SU-DHL-6 (cell line): ENCODE results near the gene POLR3B.

Source experiments
- H2AFZ ChIP-seq: fragments of 200-600 bp; sonication (generic); 2 replicates; pipeline ENCODE4 v1.6.1; 2014; ENCODE audit warnings: low read depth, mild to moderate bottlenecking, moderate library complexity, mixed read lengths, antibody characterized with exemption, low read length; ENCODE audit not compliant: severe bottlenecking
- H3F3A ChIP-seq: fragments of 200-600 bp; shearing (Covaris generic); 2 replicates; pipeline ENCODE4 v1.6.0; 2016; ENCODE audit warnings: antibody characterized with exemption, mild to moderate bottlenecking; ENCODE audit not compliant: insufficient read depth
- H3K27ac ChIP-seq: fragments of 200-600 bp; sonication (generic); 2 replicates; pipeline ENCODE4 v1.5.1; 2016; ENCODE audit warnings: low read depth, mild to moderate bottlenecking, low read length, moderate library complexity, mixed read lengths
- H3K27me3 ChIP-seq: fragments of 200-600 bp; sonication (generic), shearing (Covaris generic); 2 replicates; pipeline ENCODE4 v1.6.0; 2014; ENCODE audit warnings: mild to moderate bottlenecking, low read length
- H3K36me3 ChIP-seq: fragments of 200-600 bp; sonication (generic); 2 replicates; pipeline ENCODE4 v1.6.1; 2014; ENCODE audit warnings: mild to moderate bottlenecking, low read length, mixed read lengths
- H3K4me2 ChIP-seq: fragments of 300-600, 200-600 bp; shearing (Covaris generic), sonication (generic); 2 replicates; pipeline ENCODE4 v1.6.0; 2014; ENCODE audit warnings: low read length, low read depth, mild to moderate bottlenecking; ENCODE audit not compliant: poor library complexity, severe bottlenecking
- H3K4me3 ChIP-seq: fragments of 200-600 bp; sonication (generic); 2 replicates; pipeline ENCODE4 v1.5.1; 2014; ENCODE audit warnings: antibody characterized with exemption, low read length, mild to moderate bottlenecking, mixed read lengths; ENCODE audit not compliant: insufficient read depth, poor library complexity, severe bottlenecking
- H3K79me2 ChIP-seq: fragments of 200-600 bp; sonication (generic); 2 replicates; pipeline ENCODE4 v1.6.1; 2014; ENCODE audit warnings: mild to moderate bottlenecking, low read length, moderate library complexity; ENCODE audit not compliant: insufficient read depth
- H3K9ac ChIP-seq: fragments of 200-600 bp; sonication (generic); 2 replicates; pipeline ENCODE4 v1.7.0; 2014; ENCODE audit warnings: mild to moderate bottlenecking, low read length
- H3K9me2 ChIP-seq: fragments of 200-600 bp; sonication (generic); replicated peaks from 2 replicates; pipeline ENCODE4 v1.6.1; 2014; ENCODE audit warnings: low read length; ENCODE audit not compliant: insufficient read depth
- H3K9me3 ChIP-seq: fragments of 200-600 bp; sonication (generic); 2 replicates; pipeline ENCODE4 v1.6.1; 2014; ENCODE audit warnings: low read length, mixed read lengths; ENCODE audit not compliant: insufficient read depth
- H4K20me1 ChIP-seq: fragments of 200-600 bp; sonication (generic); 2 replicates; pipeline ENCODE4 v1.6.1; 2014; ENCODE audit warnings: low read depth, mild to moderate bottlenecking, antibody characterized with exemption, low read length, moderate library complexity, mixed read lengths
- EZH2phosphoT487 ChIP-seq: fragments of 200-600 bp; sonication (generic), shearing (Covaris generic); conservative IDR thresholded peaks from 2 replicates; pipeline ENCODE4 v1.6.1; 2018; ENCODE audit warnings: mild to moderate bottlenecking, antibody characterized with exemption, low read length, moderate library complexity, mixed read lengths
- TF ChIP-seq, protein P1 (sequence below): fragments of 200-600 bp; sonication (generic); IDR thresholded peaks from one replicate; pipeline ENCODE4 v1.5.1; 2017; ENCODE audit warnings: antibody characterized with exemption, mild to moderate bottlenecking, low read length, moderate library complexity; ENCODE audit not compliant: insufficient read depth, poor library complexity, severe bottlenecking

POLR3B gene

DNA sequence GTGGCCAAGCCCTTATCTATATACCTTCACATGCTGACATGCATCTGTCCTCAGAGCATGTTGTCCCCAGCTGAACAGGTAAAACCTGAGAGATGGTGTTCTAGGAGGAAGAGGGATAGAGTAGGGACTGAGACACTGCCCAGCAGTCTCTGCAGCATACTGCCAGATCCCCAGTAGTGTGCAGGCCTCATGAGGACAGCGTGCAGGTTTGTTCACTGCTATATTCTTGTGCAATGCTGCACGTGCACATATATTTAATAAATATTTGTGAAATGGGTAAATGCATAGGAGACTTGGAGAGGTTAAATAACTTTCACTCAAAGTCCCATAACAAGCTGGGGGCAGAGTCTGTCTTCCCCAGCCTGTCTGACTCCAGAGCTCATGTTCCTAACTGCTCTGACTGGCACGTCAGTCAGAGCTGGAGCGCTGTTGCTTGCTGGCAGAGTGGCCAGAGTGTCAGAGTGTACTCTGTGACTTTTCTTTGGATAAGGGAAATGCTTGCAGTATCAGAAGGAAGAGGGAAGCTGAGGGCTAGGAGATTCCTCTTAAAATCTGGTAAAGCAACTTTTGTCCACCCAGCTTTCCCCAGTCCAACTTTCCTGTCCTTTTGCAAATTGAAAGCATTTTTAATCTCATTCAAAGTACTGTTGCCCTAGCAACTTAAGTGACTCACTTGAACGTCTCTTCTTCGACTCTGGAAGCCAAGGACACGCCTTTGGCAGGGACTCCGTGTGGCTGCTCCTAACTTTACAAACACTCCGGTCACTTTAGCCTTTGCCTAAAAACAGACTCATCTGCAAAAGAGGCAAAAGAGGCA is 14.9 kb upstream of the POLR3B start:
- Histone ChIP-seq H4K20me1 (no peaks in the 10 kb centered on the region), H3K27me3 (no peaks in the 10 kb centered on the region), H3K4me2 (no peak overlapping the region), H3K9ac (no peak overlapping the region), H3K27ac (no peak overlapping the region), H2AFZ (no peak overlapping the region), H3F3A (no peaks in the 10 kb centered on the region), H3K9me2 (no peaks in the 10 kb centered on the region), H3K36me3 (no peaks in the 10 kb centered on the region), H3K4me3 (no peak overlapping the region), H3K9me3 (no peaks in the 10 kb centered on the region), H3K79me2 (no peaks in the 10 kb centered on the region)
- TF ChIP-seq, protein P1, sequence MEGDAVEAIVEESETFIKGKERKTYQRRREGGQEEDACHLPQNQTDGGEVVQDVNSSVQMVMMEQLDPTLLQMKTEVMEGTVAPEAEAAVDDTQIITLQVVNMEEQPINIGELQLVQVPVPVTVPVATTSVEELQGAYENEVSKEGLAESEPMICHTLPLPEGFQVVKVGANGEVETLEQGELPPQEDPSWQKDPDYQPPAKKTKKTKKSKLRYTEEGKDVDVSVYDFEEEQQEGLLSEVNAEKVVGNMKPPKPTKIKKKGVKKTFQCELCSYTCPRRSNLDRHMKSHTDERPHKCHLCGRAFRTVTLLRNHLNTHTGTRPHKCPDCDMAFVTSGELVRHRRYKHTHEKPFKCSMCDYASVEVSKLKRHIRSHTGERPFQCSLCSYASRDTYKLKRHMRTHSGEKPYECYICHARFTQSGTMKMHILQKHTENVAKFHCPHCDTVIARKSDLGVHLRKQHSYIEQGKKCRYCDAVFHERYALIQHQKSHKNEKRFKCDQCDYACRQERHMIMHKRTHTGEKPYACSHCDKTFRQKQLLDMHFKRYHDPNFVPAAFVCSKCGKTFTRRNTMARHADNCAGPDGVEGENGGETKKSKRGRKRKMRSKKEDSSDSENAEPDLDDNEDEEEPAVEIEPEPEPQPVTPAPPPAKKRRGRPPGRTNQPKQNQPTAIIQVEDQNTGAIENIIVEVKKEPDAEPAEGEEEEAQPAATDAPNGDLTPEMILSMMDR = no peak
- TF ChIP-seq EZH2phosphoT487 = no peak

DNA sequence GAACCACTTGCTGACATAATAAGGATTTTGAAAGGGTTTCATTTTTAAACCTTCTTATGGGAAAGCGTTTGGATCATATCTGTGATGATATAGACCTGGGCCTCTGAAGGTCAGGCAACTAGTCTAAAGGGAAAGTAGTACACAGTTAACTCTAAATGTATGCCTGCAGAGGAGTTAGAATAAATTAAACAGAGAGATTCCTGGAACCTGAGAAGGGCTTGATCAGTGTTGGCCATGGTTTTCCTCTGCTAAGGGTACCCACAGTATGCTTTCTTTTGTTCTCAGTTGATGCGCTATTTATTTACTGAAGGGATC is 14.4 kb upstream of the POLR3B start:
- H3K9ac ChIP-seq = no peak overlapping the region
- H4K20me1 ChIP-seq = no peaks in the 10 kb centered on the region
- H3K27me3 ChIP-seq = no peaks in the 10 kb centered on the region
- no peaks in the 10 kb centered on the region for H3K9me3 ChIP-seq
- H3K79me2 ChIP-seq = no peaks in the 10 kb centered on the region
- no peak overlapping the region for H2AFZ ChIP-seq
- H3K27ac ChIP-seq = no peak overlapping the region
- no peaks in the 10 kb centered on the region for H3K36me3 ChIP-seq
- H3F3A ChIP-seq = no peaks in the 10 kb centered on the region
- TF ChIP-seq, protein P1 = no peak
- TF ChIP-seq EZH2phosphoT487 = no peak
- H3K4me3 ChIP-seq = no peak overlapping the region
- H3K9me2 ChIP-seq = no peaks in the 10 kb centered on the region
- H3K4me2 ChIP-seq = no peak overlapping the region

DNA sequence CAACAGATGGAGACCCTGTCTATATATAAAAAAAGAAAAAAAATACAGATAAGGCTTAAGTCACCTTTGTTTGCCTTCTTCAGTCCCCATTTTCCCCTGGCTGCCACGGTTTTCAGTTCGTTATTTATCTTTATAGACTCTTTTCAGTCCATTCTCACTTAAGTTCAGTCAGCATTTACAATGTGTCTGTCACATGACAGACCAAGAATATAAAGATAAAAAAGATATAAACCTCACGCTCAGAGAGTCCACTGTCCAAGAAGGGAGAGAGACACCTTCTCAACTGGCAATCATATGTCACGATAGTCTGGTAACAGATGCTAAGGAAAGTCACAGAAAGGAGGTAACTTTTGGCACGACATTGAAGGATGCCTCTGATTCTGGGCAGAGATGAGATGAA is 13.4 kb upstream of the POLR3B start:
- TF ChIP-seq, protein P1 = no peak
- TF ChIP-seq EZH2phosphoT487 = no peak

More for the DNA sequence above, 13.4 kb upstream of the POLR3B start:
- no peaks in the 10 kb centered on the region for H4K20me1 ChIP-seq
- H3K79me2 ChIP-seq = no peaks in the 10 kb centered on the region
- H3F3A ChIP-seq = no peaks in the 10 kb centered on the region
- no peaks in the 10 kb centered on the region for H3K9me3 ChIP-seq
- no peaks in the 10 kb centered on the region for H3K9me2 ChIP-seq
- H3K9ac ChIP-seq = no peak overlapping the region
- H2AFZ ChIP-seq = no peak overlapping the region
- no peaks in the 10 kb centered on the region for H3K27me3 ChIP-seq
- H3K36me3 ChIP-seq = no peaks in the 10 kb centered on the region
- no peak overlapping the region for H3K4me3 ChIP-seq
- no peak overlapping the region for H3K4me2 ChIP-seq
- H3K27ac ChIP-seq = no peak overlapping the region
